HG02678 (cell line): ENCODE measurements around the gene CCDC12.

Experiments used
- ATAC-seq: cut with Tn5 transposase; IDR thresholded peaks from one replicate; pipeline ENCODE4 v1.9.1; 2021; ENCODE audit warnings: mild to moderate bottlenecking, moderate library complexity; ENCODE audit not compliant: unreplicated experiment

Gene CCDC12

GRCh38 chr3:47008234-47008796 is 31.8 kb upstream of the CCDC12 start:
- ATAC-seq, result no peak

GRCh38 chr3:47007482-47008233 is 31.1 kb upstream of the CCDC12 start:
- ATAC-seq, result no peak

GRCh38 chr3:47007001-47007400 is 30.5 kb upstream of the CCDC12 start:
- no peak for ATAC-seq

GRCh38 chr3:47006145-47006651 is 29.7 kb upstream of the CCDC12 start:
- ATAC-seq, result no peak

- no peak for ATAC-seq
Observed at GRCh38 chr3:47005212-47006144, 28.9 kb upstream of the CCDC12 start.

- ATAC-seq, result no peak
Observed at GRCh38 chr3:47004369-47005211, 28.0 kb upstream of the CCDC12 start.

- no peak for ATAC-seq
Observed at GRCh38 chr3:47003461-47004368, 27.2 kb upstream of the CCDC12 start.

GRCh38 chr3:47003056-47003410 is 26.5 kb upstream of the CCDC12 start:
- no peak for ATAC-seq

- no peak for ATAC-seq
Observed at GRCh38 chr3:47002171-47003055, 25.9 kb upstream of the CCDC12 start.

- no peak for ATAC-seq
Observed at GRCh38 chr3:47001731-47002170, 25.2 kb upstream of the CCDC12 start.

- no peak for ATAC-seq
Observed at GRCh38 chr3:47000922-47001730, 24.6 kb upstream of the CCDC12 start.

GRCh38 chr3:47000198-47000815 is 23.8 kb upstream of the CCDC12 start:
- ATAC-seq, result no peak

GRCh38 chr3:46999516-47000197 is 23.1 kb upstream of the CCDC12 start:
- no peak for ATAC-seq

GRCh38 chr3:46998852-46999515 is 22.4 kb upstream of the CCDC12 start:
- ATAC-seq, result no peak

- ATAC-seq, result no peak
Observed at GRCh38 chr3:46998121-46998851, 21.7 kb upstream of the CCDC12 start.
